Activated B cell treated with CpG ODN at 0.5 μM for 24 hours (primary cell): Measurements from ENCODE around the gene NDUFV1. TPM values are rescaled to one million over a fixed set of nuclear protein-coding genes. Genes with fewer than 3 reads are reported as not detected.

Source experiments
- ATAC-seq: fragments of 200-7000 bp; cut with Tn5 transposase; one replicate; pipeline ENCODE4 v1.10.0; 2021; ENCODE audit warnings: low read depth, mild to moderate bottlenecking, moderate library complexity
- CTCF ChIA-PET: fragments of 350-600 bp; sonication (Branson Sonifier 250); formaldehyde crosslinking; loops from one replicate; lab custom pipeline; 2021; ENCODE audit warnings: antibody characterized with exemption; lab: Charles Lee
- POLR2A ChIA-PET: fragments of 350-600 bp; sonication (Branson Sonifier 250); formaldehyde crosslinking; loops from one replicate; lab custom pipeline; 2021; ENCODE audit warnings: antibody characterized with exemption; lab: Charles Lee
- DNase-seq: peaks from one replicate; pipeline ENCODE4 v3.0.0; 2022
- H3K27ac Mint-ChIP-seq: one replicate; pipeline ENCODE4 v1.8.0; 2020; ENCODE audit warnings: mixed read lengths
- H3K27me3 Mint-ChIP-seq: one replicate; pipeline ENCODE4 v1.8.0; 2021; ENCODE audit warnings: mixed read lengths
- H3K36me3 Mint-ChIP-seq: one replicate; pipeline ENCODE4 v1.8.0; 2021; ENCODE audit warnings: low read depth, mixed read lengths
- H3K4me1 Mint-ChIP-seq: one replicate; pipeline ENCODE4 v1.8.0; 2021; ENCODE audit warnings: mixed read lengths
- H3K4me3 Mint-ChIP-seq: one replicate; pipeline ENCODE4 v1.8.0; 2020; ENCODE audit warnings: mild to moderate bottlenecking, mixed read lengths
- H3K9me3 Mint-ChIP-seq: one replicate; pipeline ENCODE4 v1.8.0; 2020; ENCODE audit warnings: mixed read lengths
- intact Hi-C: fragments of 100-400 bp; cut with micrococcal nuclease; formaldehyde crosslinking; loops from one replicate; pipeline ENCODE4 v1.15.1; 2024
- total RNA-seq: library from RNA; stranded (reverse); gene quantifications from 2 replicates; pipeline ENCODE4 v1.2.3, GENCODE V29; 2022
- TF ChIP-seq, protein P1 (sequence below): fragments of 200-600 bp; IDR thresholded peaks from one replicate; pipeline ENCODE4 v1.8.0; 2022; ENCODE audit warnings: antibody characterized with exemption, mild to moderate bottlenecking

The NDUFV1 gene
- total RNA-seq, 1 donor from 2014 or later: 221 TPM

DNA sequence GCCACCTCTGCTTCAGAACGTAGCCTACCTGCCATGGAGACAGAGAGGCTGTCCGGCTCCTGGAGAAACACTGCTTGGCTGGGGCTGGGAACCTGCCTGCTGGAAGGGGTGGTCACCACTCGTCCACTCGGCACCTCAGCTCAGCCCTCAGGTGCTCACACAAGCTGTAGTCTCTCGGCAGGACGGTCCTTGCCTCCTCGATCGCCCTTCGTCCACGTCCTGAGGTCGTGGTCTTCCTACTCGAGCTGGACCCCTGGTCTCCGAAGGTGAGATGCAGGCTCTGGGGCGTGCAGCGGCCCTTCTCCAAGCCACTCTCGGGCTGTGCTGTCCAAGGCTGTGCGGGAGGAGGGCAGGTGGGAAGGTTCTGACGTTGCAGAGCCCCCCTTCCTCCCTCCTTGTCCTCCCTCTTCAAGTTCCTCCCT, 32.7 kb downstream of the NDUFV1 start, which contains the start of gene TBX10:
TBX10 (minus strand) TSS at position 326 of the 422 bp plus-strand sequence; CDS start at position 35, 291 bp downstream.
- Mint-ChIP-seq H3K4me1 (peaks cover 6% of the 10 kb centered on the region), H3K27ac (no peak within 1 kb of the TSS), H3K4me3 (no peak within 1 kb of the TSS), H3K9me3 (no peaks in the 10 kb centered on the region), H3K27me3 (peaks cover 2% of the 10 kb centered on the region), H3K36me3 (no peaks in the 10 kb centered on the region)
- intact Hi-C loops: no loop called here
- TF ChIP-seq, protein P1, sequence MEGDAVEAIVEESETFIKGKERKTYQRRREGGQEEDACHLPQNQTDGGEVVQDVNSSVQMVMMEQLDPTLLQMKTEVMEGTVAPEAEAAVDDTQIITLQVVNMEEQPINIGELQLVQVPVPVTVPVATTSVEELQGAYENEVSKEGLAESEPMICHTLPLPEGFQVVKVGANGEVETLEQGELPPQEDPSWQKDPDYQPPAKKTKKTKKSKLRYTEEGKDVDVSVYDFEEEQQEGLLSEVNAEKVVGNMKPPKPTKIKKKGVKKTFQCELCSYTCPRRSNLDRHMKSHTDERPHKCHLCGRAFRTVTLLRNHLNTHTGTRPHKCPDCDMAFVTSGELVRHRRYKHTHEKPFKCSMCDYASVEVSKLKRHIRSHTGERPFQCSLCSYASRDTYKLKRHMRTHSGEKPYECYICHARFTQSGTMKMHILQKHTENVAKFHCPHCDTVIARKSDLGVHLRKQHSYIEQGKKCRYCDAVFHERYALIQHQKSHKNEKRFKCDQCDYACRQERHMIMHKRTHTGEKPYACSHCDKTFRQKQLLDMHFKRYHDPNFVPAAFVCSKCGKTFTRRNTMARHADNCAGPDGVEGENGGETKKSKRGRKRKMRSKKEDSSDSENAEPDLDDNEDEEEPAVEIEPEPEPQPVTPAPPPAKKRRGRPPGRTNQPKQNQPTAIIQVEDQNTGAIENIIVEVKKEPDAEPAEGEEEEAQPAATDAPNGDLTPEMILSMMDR: no peak
- POLR2A ChIA-PET: interaction anchor here (0.8 kb wide), 1 partner anchor 9 kb away, joined by 3 read pairs; the partner anchor contains the start of gene NUDT8
- DNase-seq (no peak), ATAC-seq (no peak)
- CTCF ChIA-PET: interaction anchor here (1.8 kb wide), 1 partner anchor 20 kb away, joined by 4 read pairs; no protein-coding TSS in a partner anchor

DNA sequence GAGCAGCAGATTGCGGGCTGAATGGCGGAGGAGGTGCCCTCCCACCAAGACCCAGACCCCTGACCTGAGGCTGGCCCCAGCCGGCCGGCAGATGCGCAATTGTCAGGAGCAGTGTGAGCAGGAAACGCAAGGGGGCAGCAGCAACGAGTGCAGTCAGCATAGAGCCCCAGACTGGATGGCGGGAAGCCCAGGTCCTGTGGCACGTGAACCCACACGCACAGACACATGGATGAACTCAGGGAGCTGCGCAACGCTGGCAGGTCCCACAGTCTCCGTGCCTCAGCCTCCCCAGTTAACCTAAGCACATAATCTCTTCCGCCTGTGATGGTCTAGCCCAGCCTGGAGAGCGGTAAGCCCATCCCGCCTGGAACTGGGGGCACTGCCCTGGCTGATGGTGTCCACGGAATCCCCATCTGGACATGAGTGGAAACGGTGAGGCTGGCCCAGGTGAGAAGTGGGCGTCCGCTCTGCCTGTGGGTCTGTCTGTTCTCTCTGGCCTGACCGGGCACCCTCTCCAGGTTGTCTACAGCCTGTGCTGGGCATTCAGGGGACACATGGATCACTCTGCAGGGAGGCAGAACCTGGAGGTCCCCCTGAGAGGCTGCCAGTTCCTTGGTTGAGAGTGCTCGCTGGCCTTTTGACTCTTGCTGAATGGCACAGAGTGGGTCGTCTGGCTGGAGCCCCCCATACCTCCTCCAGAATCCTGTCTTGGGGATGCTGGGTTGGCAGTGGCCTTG, 33.5 kb downstream of the NDUFV1 start:
- H3K4me3 Mint-ChIP-seq: no peak overlapping the region
- intact Hi-C loops: loop anchor here (1.0 kb wide), 2 partner anchors 10 to 19 kb away; no protein-coding TSS in a partner anchor
- H3K9me3 Mint-ChIP-seq: no peaks in the 10 kb centered on the region
- POLR2A ChIA-PET: no interaction called here
- CTCF ChIA-PET: interaction anchor here (1.2 to 1.8 kb wide), 2 partner anchors 19 kb away, joined by 3 to 4 read pairs; no protein-coding TSS in a partner anchor
- H3K36me3 Mint-ChIP-seq: no peaks in the 10 kb centered on the region
- DNase-seq (no peak), ATAC-seq (peak; percentile 91)
- TF ChIP-seq, protein P1: no peak
- peaks cover 13% of the 10 kb centered on the region for H3K4me1 Mint-ChIP-seq
- H3K27me3 Mint-ChIP-seq: peaks cover 2% of the 10 kb centered on the region
- H3K27ac Mint-ChIP-seq: no peak overlapping the region

DNA sequence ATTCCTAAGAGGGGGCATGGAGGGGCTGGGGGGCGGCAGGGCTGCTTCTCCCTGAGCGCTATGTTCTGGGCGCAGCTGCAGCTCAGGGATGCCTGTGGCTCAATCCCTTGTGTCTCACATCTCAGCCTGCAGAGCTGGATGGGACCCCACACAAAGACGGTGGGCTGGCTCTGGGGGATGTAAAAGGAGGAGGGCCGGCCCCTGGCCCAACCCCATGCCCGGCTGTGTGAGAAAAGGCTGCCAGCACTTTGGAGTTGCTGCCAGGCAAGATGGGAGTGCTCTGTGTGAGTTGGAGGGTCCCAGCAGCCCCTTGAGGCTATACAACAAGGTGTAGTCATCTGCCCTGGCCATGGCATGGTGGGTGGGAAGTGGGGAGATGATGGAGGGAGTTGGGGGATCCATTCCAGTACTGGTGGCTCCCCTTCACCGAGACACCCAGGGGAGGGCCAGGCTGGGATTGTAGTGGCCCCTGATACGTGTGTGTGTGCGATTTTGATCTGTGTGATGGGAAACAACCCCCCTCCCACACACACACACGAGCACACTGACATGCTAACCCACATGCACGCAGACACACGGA, 34.1 kb downstream of the NDUFV1 start:
- no peaks in the 10 kb centered on the region for H3K9me3 Mint-ChIP-seq
- H3K27ac Mint-ChIP-seq: no peak overlapping the region
- peaks cover 2% of the 10 kb centered on the region for H3K27me3 Mint-ChIP-seq
- POLR2A ChIA-PET: no interaction called here
- no peaks in the 10 kb centered on the region for H3K36me3 Mint-ChIP-seq
- intact Hi-C loops: loop anchor here (1.0 kb wide), 2 partner anchors 11 to 18 kb away; no protein-coding TSS in a partner anchor
- H3K4me1 Mint-ChIP-seq: peaks cover 18% of the 10 kb centered on the region
- DNase-seq (no peak), ATAC-seq (no peak)
- TF ChIP-seq, protein P1: no peak
- no peak overlapping the region for H3K4me3 Mint-ChIP-seq
- CTCF ChIA-PET: interaction anchor here (1.2 kb wide), 1 partner anchor 18 kb away, joined by 3 read pairs; no protein-coding TSS in a partner anchor

DNA sequence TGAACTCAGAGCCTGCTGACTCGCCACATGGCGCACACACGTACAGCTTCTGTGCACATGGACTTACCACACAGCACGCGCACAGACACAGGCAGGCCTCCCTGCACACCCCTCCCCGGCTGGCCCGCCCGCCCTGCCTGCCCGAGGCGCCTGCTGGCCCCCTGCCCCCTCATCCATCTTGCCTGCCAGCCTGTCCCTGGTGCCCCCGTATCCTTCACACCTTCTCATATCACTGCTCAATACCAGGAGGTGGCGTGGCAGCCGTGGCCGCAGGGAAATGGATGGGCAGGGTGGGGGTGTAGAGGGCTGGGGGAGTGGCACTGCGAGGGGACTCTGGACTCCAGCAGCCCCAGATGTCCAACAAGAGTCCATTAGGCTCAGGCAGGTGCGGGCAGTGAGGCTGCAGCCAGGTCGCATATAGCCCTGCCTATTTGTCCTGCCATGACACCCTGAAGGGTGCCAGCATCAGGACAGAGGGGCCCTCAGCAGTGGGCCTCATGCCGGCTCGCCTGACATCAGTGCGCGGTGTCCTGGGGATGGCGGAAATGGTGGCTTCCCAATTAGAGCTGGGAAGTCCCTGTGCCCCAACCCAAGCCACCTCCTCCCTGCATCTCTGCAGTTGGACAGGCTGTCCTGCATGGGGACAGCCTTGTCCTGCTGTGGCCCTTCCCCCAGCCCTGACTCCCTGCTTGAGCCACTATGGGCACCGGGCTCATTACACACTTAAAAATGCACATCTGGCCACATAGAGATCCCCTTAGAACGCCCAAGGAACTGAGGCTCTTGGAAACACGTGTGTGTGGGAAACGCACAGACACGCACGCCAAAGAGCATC, 34.8 kb downstream of the NDUFV1 start:
- TF ChIP-seq, protein P1: no peak
- DNase-seq: no peak
- no peaks in the 10 kb centered on the region for H3K9me3 Mint-ChIP-seq
- H3K27ac Mint-ChIP-seq: no peak overlapping the region
- peaks cover 25% of the 10 kb centered on the region for H3K4me1 Mint-ChIP-seq
- ATAC-seq: no peak
- intact Hi-C loops: no loop called here
- peaks cover 2% of the 10 kb centered on the region for H3K27me3 Mint-ChIP-seq
- H3K36me3 Mint-ChIP-seq: no peaks in the 10 kb centered on the region
- no peak overlapping the region for H3K4me3 Mint-ChIP-seq
- ChIA-PET CTCF (interaction anchor here (1.2 kb wide), 1 partner anchor 18 kb away, joined by 3 read pairs; no protein-coding TSS in a partner anchor), POLR2A (no interaction called here)
